HG02588 (cell line): Measurements from ENCODE around the gene SLIT3.
"Not testable (repeated sequence)": the region's sequence is repeated elsewhere in the genome, so short reads cannot be mapped to it uniquely, and the experiment has no call there.

Source experiments
- ATAC-seq: cut with Tn5 transposase; IDR thresholded peaks from one replicate; pipeline ENCODE4 v1.9.1; 2021; ENCODE audit warnings: mild to moderate bottlenecking, moderate library complexity; ENCODE audit not compliant: unreplicated experiment

SLIT3 gene

GRCh38 chr5:168755548-168756093, 545.3 kb downstream of the SLIT3 start:
- no peak for ATAC-seq

GRCh38 chr5:168753691-168754254, 547.2 kb downstream of the SLIT3 start:
- ATAC-seq = no peak

GRCh38 chr5:168752416-168753190, 548.3 kb downstream of the SLIT3 start:
- no peak for ATAC-seq

GRCh38 chr5:168752012-168752411, 548.9 kb downstream of the SLIT3 start:
- no peak for ATAC-seq

- ATAC-seq = no peak
These were observed 550.0 kb downstream of the SLIT3 start for GRCh38 chr5:168750926-168751325.

- no peak for ATAC-seq
These were observed 551.4 kb downstream of the SLIT3 start for GRCh38 chr5:168749391-168750100.

GRCh38 chr5:168747987-168748777, 552.8 kb downstream of the SLIT3 start:
- ATAC-seq = peak; percentile 62

- ATAC-seq = no peak
These were observed 553.9 kb downstream of the SLIT3 start for GRCh38 chr5:168746893-168747640.

GRCh38 chr5:168746126-168746892, 554.6 kb downstream of the SLIT3 start:
- not testable (repeated sequence) for ATAC-seq

GRCh38 chr5:168743617-168744016, 557.3 kb downstream of the SLIT3 start:
- no peak for ATAC-seq

GRCh38 chr5:168742311-168742710, 558.6 kb downstream of the SLIT3 start:
- not testable (repeated sequence) for ATAC-seq

- no peak for ATAC-seq
These were observed 560.1 kb downstream of the SLIT3 start for GRCh38 chr5:168740811-168741213.

GRCh38 chr5:168740092-168740800, 560.7 kb downstream of the SLIT3 start:
- no peak for ATAC-seq

GRCh38 chr5:168737066-168737465, 563.9 kb downstream of the SLIT3 start:
- no peak for ATAC-seq

- ATAC-seq = no peak
These were observed 564.6 kb downstream of the SLIT3 start for GRCh38 chr5:168736281-168736831.

- ATAC-seq = peak; percentile 81
These were observed 566.2 kb downstream of the SLIT3 start for GRCh38 chr5:168734620-168735300.

GRCh38 chr5:168734119-168734518, 566.8 kb downstream of the SLIT3 start:
- no peak for ATAC-seq
